ENCODE measurements around the gene KXD1. TPM values are rescaled to one million over a fixed set of nuclear protein-coding genes. Genes with fewer than 3 reads are reported as not detected.
A peak's percentile ranks its signal among the peaks of the same experiment; 100 is the strongest.

The KXD1 gene
- 124 and 134 TPM in 2 replicates for total RNA-seq

- H3K9me3 Mint-ChIP-seq = no peaks in the 10 kb centered on the region
- peaks cover 14% of the 10 kb centered on the region for H3K36me3 Mint-ChIP-seq (ENCODE audit: low read depth)
- peak within 1 kb of the TSS; percentile 97 for H3K4me3 Mint-ChIP-seq
- DNase-seq = peak; percentile 99
- intact Hi-C loops (cut with micrococcal nuclease) = loop anchor here (1.0 to 5.0 kb wide), 5 partner anchors 13 to 360 kb away; partner anchors contain the start of genes COPE, DDX49, ELL and UBA52
- H3K27me3 Mint-ChIP-seq = no peaks in the 10 kb centered on the region
- peaks cover 18% of the 10 kb centered on the region for H3K4me1 Mint-ChIP-seq
- H3K27ac Mint-ChIP-seq = peak within 1 kb of the TSS; percentile 93
Measured at GRCh38 chr19:18557411-18558201, at the start of gene KXD1. Gene KXD1 (plus strand): TSS chr19:18557870. CDS start chr19:18562057, 4,187 bp downstream.

GRCh38 chr19:18508585-18508984 is 49.1 kb upstream of the KXD1 start:
- Mint-ChIP-seq H3K9me3 (no peaks in the 10 kb centered on the region), H3K36me3 (ENCODE audit: low read depth) (no peaks in the 10 kb centered on the region), H3K4me1 (peaks cover 38% of the 10 kb centered on the region), H3K27me3 (no peaks in the 10 kb centered on the region), H3K27ac (no peak overlapping the region), H3K4me3 (no peak overlapping the region)
- no peak for DNase-seq
- intact Hi-C loops (cut with micrococcal nuclease) = no loop called here

- intact Hi-C loops (cut with micrococcal nuclease) = no loop called here
- no peak overlapping the region for H3K4me3 Mint-ChIP-seq
- no peaks in the 10 kb centered on the region for H3K9me3 Mint-ChIP-seq
- no peak for DNase-seq
- no peak overlapping the region for H3K27ac Mint-ChIP-seq
- no peaks in the 10 kb centered on the region for H3K36me3 Mint-ChIP-seq (ENCODE audit: low read depth)
- no peaks in the 10 kb centered on the region for H3K27me3 Mint-ChIP-seq
- H3K4me1 Mint-ChIP-seq = peaks cover 28% of the 10 kb centered on the region
Measured at GRCh38 chr19:18510216-18510615, 47.5 kb upstream of the KXD1 start.

DNA sequence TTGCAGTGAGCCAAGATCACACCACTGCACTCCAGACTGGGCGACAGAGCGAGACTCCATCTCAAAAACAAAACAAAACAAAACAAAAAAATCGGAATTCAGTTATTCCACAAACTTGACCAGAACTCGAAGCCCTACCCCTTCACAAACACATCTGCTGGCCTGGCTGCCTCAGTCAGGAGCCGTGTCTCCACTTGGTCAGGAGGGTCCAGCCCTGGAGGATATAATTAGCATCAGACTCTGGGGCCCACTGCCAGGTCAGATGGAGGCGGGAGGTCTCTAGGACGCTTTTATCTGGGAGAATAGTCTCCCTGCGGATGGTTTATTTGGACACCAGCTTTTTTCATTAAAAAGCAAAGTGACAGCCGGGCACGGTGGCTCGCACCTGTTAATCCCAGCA is 43.8 kb upstream of the KXD1 start:
- no peaks in the 10 kb centered on the region for H3K36me3 Mint-ChIP-seq (ENCODE audit: low read depth)
- H3K9me3 Mint-ChIP-seq = no peaks in the 10 kb centered on the region
- H3K27ac Mint-ChIP-seq = no peak overlapping the region
- H3K4me3 Mint-ChIP-seq = no peak overlapping the region
- H3K4me1 Mint-ChIP-seq = peaks cover 5% of the 10 kb centered on the region
- intact Hi-C loops (cut with micrococcal nuclease) = no loop called here
- DNase-seq = no peak
- H3K27me3 Mint-ChIP-seq = no peaks in the 10 kb centered on the region

DNA sequence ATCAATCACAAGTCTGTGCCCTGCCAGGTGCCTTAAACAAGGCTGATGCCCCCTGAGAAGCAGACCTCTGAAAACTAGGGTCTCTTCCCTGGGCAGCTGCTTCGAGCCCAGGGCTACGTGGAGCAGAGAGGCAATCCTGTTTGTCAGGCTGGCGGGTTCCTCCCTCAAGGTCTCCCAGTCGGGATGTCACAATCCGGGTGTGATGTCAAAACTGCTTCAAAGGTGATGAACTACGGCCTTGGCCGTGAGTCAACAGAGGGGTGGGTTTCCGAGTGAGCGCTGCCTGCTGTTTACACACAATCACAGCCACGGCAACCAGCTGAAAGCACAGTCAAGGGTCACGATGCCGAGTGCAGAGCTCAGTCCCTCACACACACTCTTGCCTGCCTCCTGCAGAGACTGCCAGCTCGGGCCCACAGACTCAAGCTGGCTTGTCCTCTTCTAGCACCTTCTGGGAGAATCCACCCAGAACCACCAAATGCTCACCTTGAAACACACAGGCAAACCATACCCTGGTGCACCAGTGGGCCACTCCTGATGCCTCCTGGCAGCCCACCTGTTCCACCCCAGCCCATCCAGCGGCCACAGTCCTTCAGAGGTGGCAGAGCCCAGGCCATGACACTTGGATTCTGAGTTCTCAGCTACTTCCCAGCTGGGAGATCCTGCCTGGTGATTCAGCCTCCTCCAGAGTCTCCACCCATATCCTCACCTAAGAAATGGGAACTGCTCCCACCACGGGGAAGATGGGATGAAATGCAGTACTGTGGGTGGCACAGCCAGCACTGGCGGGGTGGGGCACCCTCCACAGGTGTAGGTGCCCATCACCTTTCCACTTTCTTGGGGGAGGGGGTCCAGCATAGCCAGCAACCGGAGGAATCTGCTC is 42.6 kb upstream of the KXD1 start:
- H3K27me3 Mint-ChIP-seq = no peaks in the 10 kb centered on the region
- H3K36me3 Mint-ChIP-seq (ENCODE audit: low read depth) = no peaks in the 10 kb centered on the region
- no peaks in the 10 kb centered on the region for H3K9me3 Mint-ChIP-seq
- H3K27ac Mint-ChIP-seq = no peak overlapping the region
- no peak for DNase-seq
- intact Hi-C loops (cut with micrococcal nuclease) = no loop called here
- peaks cover 4% of the 10 kb centered on the region for H3K4me1 Mint-ChIP-seq
- no peak overlapping the region for H3K4me3 Mint-ChIP-seq

DNA sequence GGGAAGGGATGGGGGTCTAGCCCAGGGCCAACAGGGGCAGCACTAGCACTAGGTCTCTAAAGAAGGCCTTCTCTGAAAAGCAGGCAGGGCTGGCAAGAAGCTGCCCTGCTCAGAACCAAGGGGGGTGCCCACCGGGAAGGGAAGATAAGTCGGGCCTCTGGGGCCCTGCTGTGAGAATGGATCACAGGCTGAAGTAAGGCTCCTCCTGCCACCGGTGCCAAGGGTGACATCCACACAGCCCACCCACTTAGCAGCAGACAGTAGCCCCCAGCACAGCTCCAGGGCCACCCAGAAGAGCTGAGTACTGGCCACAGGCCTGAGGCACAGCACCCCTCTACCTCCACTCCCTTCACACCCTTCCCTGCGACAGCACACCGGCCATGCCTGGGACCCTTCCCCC is 41.7 kb upstream of the KXD1 start:
- Mint-ChIP-seq H3K9me3 (no peaks in the 10 kb centered on the region), H3K4me3 (no peak overlapping the region), H3K27ac (no peak overlapping the region), H3K27me3 (no peaks in the 10 kb centered on the region), H3K36me3 (ENCODE audit: low read depth) (peaks cover 1% of the 10 kb centered on the region), H3K4me1 (peaks cover 11% of the 10 kb centered on the region)
- DNase-seq = no peak
- intact Hi-C loops (cut with micrococcal nuclease) = no loop called here

DNA sequence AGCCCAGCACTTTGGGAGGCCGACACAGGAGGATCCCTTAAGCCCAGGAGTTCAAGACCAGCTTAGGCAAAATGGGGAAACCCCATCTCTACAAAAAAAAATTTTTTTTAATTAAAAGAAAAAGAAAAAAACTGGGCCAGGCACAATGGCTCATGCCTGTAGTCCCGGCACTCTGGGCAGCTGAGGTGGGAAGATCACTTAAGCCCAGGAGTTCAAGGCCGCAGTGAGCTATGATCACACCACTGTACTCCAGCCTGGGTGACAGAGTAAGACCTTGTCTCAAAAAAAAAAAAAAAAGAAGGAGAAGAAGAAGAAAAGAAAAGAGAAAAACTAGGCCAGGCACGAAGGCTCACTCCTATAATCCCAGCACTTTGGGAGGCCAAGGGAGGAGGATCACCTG is 40.1 kb upstream of the KXD1 start:
- peaks cover 3% of the 10 kb centered on the region for H3K36me3 Mint-ChIP-seq (ENCODE audit: low read depth)
- intact Hi-C loops (cut with micrococcal nuclease) = no loop called here
- DNase-seq = no peak
- H3K9me3 Mint-ChIP-seq = no peaks in the 10 kb centered on the region
- H3K27me3 Mint-ChIP-seq = peaks cover 1% of the 10 kb centered on the region
- H3K4me3 Mint-ChIP-seq = no peak overlapping the region
- no peak overlapping the region for H3K27ac Mint-ChIP-seq
- H3K4me1 Mint-ChIP-seq = peaks cover 16% of the 10 kb centered on the region

GRCh38 chr19:18518639-18519038 is 39.0 kb upstream of the KXD1 start:
- intact Hi-C loops (cut with micrococcal nuclease) = no loop called here
- Mint-ChIP-seq H3K27me3 (peaks cover 1% of the 10 kb centered on the region), H3K9me3 (no peaks in the 10 kb centered on the region), H3K4me3 (no peak overlapping the region), H3K27ac (no peak overlapping the region), H3K36me3 (ENCODE audit: low read depth) (peaks cover 3% of the 10 kb centered on the region), H3K4me1 (peaks cover 16% of the 10 kb centered on the region)
- DNase-seq = no peak

- peak; percentile 89 for DNase-seq
- H3K4me1 Mint-ChIP-seq = peaks cover 16% of the 10 kb centered on the region
- H3K27me3 Mint-ChIP-seq = peaks cover 1% of the 10 kb centered on the region
- intact Hi-C loops (cut with micrococcal nuclease) = no loop called here
- H3K36me3 Mint-ChIP-seq (ENCODE audit: low read depth) = peaks cover 3% of the 10 kb centered on the region
- H3K27ac Mint-ChIP-seq = peak overlapping the region; percentile 86
- H3K9me3 Mint-ChIP-seq = no peaks in the 10 kb centered on the region
- H3K4me3 Mint-ChIP-seq = peak overlapping the region; percentile 91
Measured at GRCh38 chr19:18519962-18520847, 37.5 kb upstream of the KXD1 start.

DNA sequence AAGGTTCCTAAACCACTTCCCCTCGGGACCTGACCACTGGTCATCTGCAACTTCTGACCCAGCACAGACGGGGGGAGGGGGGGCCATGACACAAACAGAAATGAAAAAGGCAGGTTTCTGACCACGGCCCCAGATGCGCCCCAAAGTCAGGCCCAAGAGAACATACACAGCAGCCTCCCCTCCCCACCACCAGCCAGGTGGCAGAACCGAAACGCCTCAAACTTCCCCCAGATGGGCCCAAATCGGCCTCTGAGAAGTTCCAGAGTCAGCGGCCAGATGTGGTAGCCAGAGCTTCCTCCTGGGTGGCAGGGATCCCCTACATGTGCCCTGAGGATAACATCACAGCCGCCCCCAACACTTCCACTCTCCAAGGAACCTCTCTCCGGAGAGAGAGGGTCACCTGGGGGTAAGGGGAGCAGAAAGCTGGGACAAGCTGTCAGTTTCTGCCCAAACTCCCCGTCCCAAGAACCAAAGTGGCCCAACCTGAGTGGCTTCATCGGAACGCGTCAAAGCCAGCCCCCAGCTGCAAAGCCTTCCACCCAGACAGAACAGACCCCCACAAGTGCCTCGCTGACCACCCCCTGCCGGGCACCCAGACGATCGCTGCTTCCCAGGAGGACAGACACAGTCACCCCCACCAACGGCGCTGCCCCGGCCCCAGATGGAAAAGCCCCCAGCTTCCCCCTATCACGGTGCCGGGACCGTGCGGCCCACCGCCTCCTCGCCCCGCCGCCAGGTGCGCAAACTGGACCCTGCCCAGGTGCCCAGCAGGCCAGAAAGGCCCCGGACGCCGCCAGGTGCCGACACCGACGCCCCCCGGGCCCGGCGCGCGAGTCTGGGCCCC is 36.6 kb upstream of the KXD1 start:
- peak; percentile 76 for DNase-seq
- H3K27me3 Mint-ChIP-seq = peaks cover 1% of the 10 kb centered on the region
- peak overlapping the region; percentile 86 for H3K27ac Mint-ChIP-seq
- no peaks in the 10 kb centered on the region for H3K9me3 Mint-ChIP-seq
- peaks cover 3% of the 10 kb centered on the region for H3K36me3 Mint-ChIP-seq (ENCODE audit: low read depth)
- H3K4me3 Mint-ChIP-seq = peak overlapping the region; percentile 91
- H3K4me1 Mint-ChIP-seq = peaks cover 16% of the 10 kb centered on the region
- intact Hi-C loops (cut with micrococcal nuclease) = no loop called here

DNA sequence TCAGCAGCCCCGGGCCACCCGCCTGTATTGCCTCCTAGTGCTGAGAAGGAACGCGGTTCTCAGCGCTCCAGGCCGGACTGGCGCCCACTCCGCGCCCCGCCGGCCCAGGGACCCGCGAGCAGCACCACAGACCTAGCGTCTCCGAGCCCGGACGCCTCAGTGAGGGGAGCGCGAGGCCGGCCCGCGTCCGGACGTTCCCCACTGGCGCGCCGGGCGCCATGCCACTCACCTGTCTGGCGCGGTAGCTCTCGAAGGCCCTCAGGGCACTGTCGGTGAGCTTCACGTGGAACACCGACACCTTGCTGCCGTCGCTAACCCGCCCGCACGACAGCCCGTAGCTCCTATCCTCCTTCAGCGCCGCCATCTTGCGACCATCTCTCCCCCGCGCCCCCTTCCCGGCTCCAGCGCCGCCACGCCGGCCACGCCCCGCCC is 36.0 kb upstream of the KXD1 start, which contains the start of gene ELL:
ELL (minus strand) TSS at position 379 of the 432 bp plus-strand sequence; CDS start at position 364, 15 bp downstream.
- Mint-ChIP-seq H3K9me3 (no peaks in the 10 kb centered on the region), H3K27ac (peak within 1 kb of the TSS; percentile 88), H3K4me1 (peaks cover 16% of the 10 kb centered on the region), H3K27me3 (peaks cover 1% of the 10 kb centered on the region), H3K36me3 (ENCODE audit: low read depth) (peaks cover 3% of the 10 kb centered on the region), H3K4me3 (peak within 1 kb of the TSS; percentile 91)
- intact Hi-C loops (cut with micrococcal nuclease) = loop anchor here (1.0 kb wide), 8 partner anchors 23 to 328 kb away; partner anchors contain the start of genes KXD1, MPV17L2 and UBA52
- no peak for DNase-seq

GRCh38 chr19:18522124-18522861 is 35.4 kb upstream of the KXD1 start:
- Mint-ChIP-seq H3K27me3 (peaks cover 1% of the 10 kb centered on the region), H3K9me3 (no peaks in the 10 kb centered on the region), H3K36me3 (ENCODE audit: low read depth) (peaks cover 3% of the 10 kb centered on the region), H3K4me3 (peak overlapping the region; percentile 91), H3K27ac (peak overlapping the region; percentile 88), H3K4me1 (peaks cover 14% of the 10 kb centered on the region)
- intact Hi-C loops (cut with micrococcal nuclease) = loop anchor here (1.0 kb wide), 8 partner anchors 22 to 329 kb away; partner anchors contain the start of genes KXD1, MPV17L2 and UBA52
- peak; percentile 100 for DNase-seq

All from activated CD4-positive, alpha-beta T cell treated with anti-CD3 and anti-CD28 coated beads, Interleukin-2, amount 10 ng/mL, durations not matched to agents 24 days and 14 days (primary cell).